K562 (cell line): Measurements from ENCODE around the gene CNPY4. TPM values are rescaled to one million over a fixed set of nuclear protein-coding genes. Genes with fewer than 3 reads are reported as not detected.

Experiments
- ATAC-seq: fragments of 200-7000 bp; cut with Tn5 transposase; 3 replicates; pipeline ENCODE4 v1.9.1; 2020; ENCODE audit warnings: moderate library complexity
- BruUV-seq: library from RNA; stranded (reverse); fragments of 400-500 nt; replicated peaks from 2 replicates; lab custom pipeline; 2021; lab: Mats Ljungman, UMichigan
- CTCF ChIA-PET: fragments of 300-600 bp; formaldehyde crosslinking; extraction: SDS; loops from one replicate; lab custom pipeline; 2021; ENCODE audit warnings: low intra/inter-chr PET ratio; lab: Yijun Ruan, JAX
- POLR2A ChIA-PET: fragments of 300-600, 350-650 bp; sonication (Branson Sonifier 250); formaldehyde crosslinking; extraction: SDS; loops from one replicate; lab custom pipeline; 2021; ENCODE audit warnings: antibody characterized with exemption, inconsistent platforms; lab: Yijun Ruan, JAX
- DNase-seq, 4 experiments: peaks; one replicate each; pipeline versions ENCODE4 v3.0.0 to v3.0.0-alpha.2; 2011 to 2018; ENCODE audit warnings: low spot score in 3 of 4, mixed read lengths in 3 of 4; ENCODE audit errors: extremely low read depth in 1 of 4
- FAIRE-seq: peaks from 2 replicates; lab custom pipeline; 2011; peaks lifted over from hg19 to GRCh38; lab: Jason Lieb, UNC
- H2AFZ ChIP-seq: 2 replicates; pipeline ENCODE4 v1.6.0; 2011; ENCODE audit warnings: low read depth, low read length, control low read depth, inconsistent platforms
- H3K27ac ChIP-seq: fragments of 200-600 bp; 3 replicates; pipeline ENCODE4 v1.8.0; 2011; ENCODE audit warnings: low read depth, mild to moderate bottlenecking, control low read depth, inconsistent platforms, low read length, moderate library complexity, mixed read lengths; ENCODE audit errors: extremely low read depth
- H3K27me3 ChIP-seq, 2 experiments: fragments of 300-600 bp in 1 of 2; 2 replicates in 1 of 2; 3 replicates in 1 of 2; pipeline versions ENCODE4 v1.6.0 to v1.8.0; 2011; ENCODE audit warnings: inconsistent platforms in 2 of 2, low read length in 2 of 2, mild to moderate bottlenecking in 1 of 2, mixed read lengths in 1 of 2, moderate library complexity in 1 of 2; ENCODE audit not compliant: control insufficient read depth in 2 of 2, insufficient read depth in 2 of 2
- H3K36me3 ChIP-seq: fragments of 300-600 bp; 3 replicates; pipeline ENCODE4 v1.8.0; 2011; ENCODE audit warnings: mild to moderate bottlenecking, low read length, inconsistent platforms; ENCODE audit not compliant: control insufficient read depth, insufficient read depth
- H3K4me1 ChIP-seq, 2 experiments: fragments of 200-600 bp in 1 of 2; replicated peaks in 1 of 2; 2 replicates in 1 of 2; 3 replicates in 1 of 2; pipeline versions ENCODE4 v1.5.1 to v1.8.0; 2011; ENCODE audit warnings: inconsistent platforms in 2 of 2, low read length in 2 of 2, mild to moderate bottlenecking in 1 of 2, mixed read lengths in 1 of 2, moderate library complexity in 1 of 2; ENCODE audit not compliant: control insufficient read depth in 2 of 2, insufficient read depth in 2 of 2
- H3K4me2 ChIP-seq: 2 replicates; pipeline ENCODE4 v1.6.1; 2011; ENCODE audit warnings: low read length, control low read depth, inconsistent platforms, mixed read lengths; ENCODE audit not compliant: insufficient read depth
- H3K4me3 ChIP-seq: fragments of 200-600 bp; sonication (generic), shearing (Covaris generic); 2 replicates; pipeline ENCODE4 v1.5.1; 2016; ENCODE audit warnings: control low read depth, inconsistent platforms
- H3K79me2 ChIP-seq: fragments of 200-600 bp; 3 replicates; pipeline ENCODE4 v1.8.0; 2011; ENCODE audit warnings: low read length, inconsistent platforms; ENCODE audit not compliant: control insufficient read depth, insufficient read depth
- H3K9ac ChIP-seq, 2 experiments: 2 replicates each; pipeline versions ENCODE4 v1.6.0 to v1.6.1; 2011; ENCODE audit warnings: low read depth in 2 of 2, low read length in 2 of 2, control low read depth in 1 of 2, inconsistent platforms in 1 of 2, mild to moderate bottlenecking in 1 of 2, mixed read lengths in 1 of 2; ENCODE audit not compliant: insufficient read depth in 1 of 2
- H3K9me1 ChIP-seq: one replicate; pipeline ENCODE4 v1.6.0; 2011; ENCODE audit warnings: inconsistent platforms, mild to moderate bottlenecking, low read length, moderate library complexity; ENCODE audit not compliant: control insufficient read depth, insufficient read depth
- H3K9me3 ChIP-seq: replicated peaks from 2 replicates; pipeline ENCODE4 v1.5.1; 2011; ENCODE audit warnings: low read depth, low read length, inconsistent platforms; ENCODE audit not compliant: control insufficient read depth, insufficient read depth
- H4K20me1 ChIP-seq: replicated peaks from 2 replicates; pipeline ENCODE4 v1.6.1; 2011; ENCODE audit warnings: low read length, inconsistent platforms, mixed read lengths; ENCODE audit not compliant: control insufficient read depth, insufficient read depth
- CBX5 ChIP-seq: IDR thresholded peaks from 2 replicates; pipeline ENCODE4 v1.6.1; 2014; ENCODE audit warnings: low read depth, borderline replicate concordance
- ETV1 ChIP-seq: fragments of 450-650 bp; conservative IDR thresholded peaks from 2 replicates; pipeline ENCODE4 v1.6.1; 2016; ENCODE audit warnings: missing genetic modification characterization, control low read depth, low read depth, missing compliant biosample characterization
- POLR2A ChIP-seq: fragments of 450-650 bp; conservative IDR thresholded peaks from 2 replicates; pipeline ENCODE4 v1.6.1; 2016
- POLR2G ChIP-seq: fragments of 200-400 bp; formaldehyde crosslinking; IDR thresholded peaks from 2 replicates; pipeline ENCODE4 v1.6.1; 2017; ENCODE audit warnings: low read depth, mild to moderate bottlenecking, antibody characterized with exemption, low read length, moderate library complexity
- RBFOX2 ChIP-seq: fragments of 200-400 bp; formaldehyde crosslinking; IDR thresholded peaks from 2 replicates; pipeline ENCODE4 v1.6.1; 2017; ENCODE audit warnings: low read depth, mild to moderate bottlenecking, low read length, moderate library complexity
- SREBF1 ChIP-seq: fragments of 150-350 bp; IDR thresholded peaks from 2 replicates; pipeline ENCODE4 v1.6.1; 2014; ENCODE audit warnings: antibody characterized with exemption, low read depth, low read length, borderline replicate concordance
- STAG1 ChIP-seq: sonication (generic); formaldehyde crosslinking; IDR thresholded peaks from 2 replicates; pipeline ENCODE4 v1.5.0; 2020; ENCODE audit warnings: missing genetic modification reagents, borderline replicate concordance
- TBL1XR1 ChIP-seq, 2 experiments: IDR thresholded peaks; 2 replicates each; pipeline ENCODE4 v1.6.1; 2012; ENCODE audit warnings: improper control_type of control experiment in 2 of 2, low read length in 2 of 2, mild to moderate bottlenecking in 1 of 2
- WGBS: fragments of 100-300 bp; shearing (Covaris generic); methylation state at CpG from one replicate; pipeline ENCODE4 v1.1.6; 2016; ENCODE audit warnings: low coverage, mixed read lengths; ENCODE audit not compliant: insufficient coverage; ENCODE audit errors: missing lambda C conversion rate; 5-methylcytosine and 5-hydroxymethylcytosine counted together
- in situ Hi-C: fragments of 300-500 bp; cut with MboI; formaldehyde crosslinking; loops from 4 replicates; pipeline ENCODE4 v1.15.0; 2018; ENCODE audit warnings: inconsistent platforms, mixed read lengths
- intact Hi-C: fragments of 100-400 bp; cut with micrococcal nuclease; formaldehyde crosslinking; loops from 2 replicates; pipeline ENCODE4 v1.14.2; 2022
- polyA plus RNA-seq, 8 experiments: library from polyadenylated mRNA; depleted of rRNA in 4 of 8; stranded (reverse) in 5 of 8; unstranded in 3 of 8; fragments of >200 nt; fragmentation: Nextera tagmentation in 2 of 8; fragmentation: Illumina TruSeq in 1 of 8; extraction: Ambion mirVana in 2 of 8; extraction: Trizol in 1 of 8; gene quantifications; 2 replicates each; pipeline versions ENCODE4 v1.2.1 to v1.2.3, GENCODE V29; 2011 to 2014; ENCODE audit warnings: inconsistent platforms in 1 of 8, missing spikeins in 1 of 8
- total RNA-seq, 7 experiments: library from RNA; depleted of rRNA in 6 of 7; stranded (reverse); fragments of >200 nt in 6 of 7; fragmentation: Illumina TruSeq in 2 of 7; extraction: Trizol in 2 of 7; gene quantifications; 2 replicates each; pipeline versions ENCODE4 v1.2.1 to v1.2.3, GENCODE V29; 2011 to 2021; ENCODE audit warnings: low replicate concordance in 1 of 7

The CNPY4 gene
- total and polyA plus RNA-seq, 9 of the 15 experiments (the other 6 are each of a cell fraction or from before 2014, with no cell fraction given) = 1.9 to 11.2 (median 7.0) TPM

DNA sequence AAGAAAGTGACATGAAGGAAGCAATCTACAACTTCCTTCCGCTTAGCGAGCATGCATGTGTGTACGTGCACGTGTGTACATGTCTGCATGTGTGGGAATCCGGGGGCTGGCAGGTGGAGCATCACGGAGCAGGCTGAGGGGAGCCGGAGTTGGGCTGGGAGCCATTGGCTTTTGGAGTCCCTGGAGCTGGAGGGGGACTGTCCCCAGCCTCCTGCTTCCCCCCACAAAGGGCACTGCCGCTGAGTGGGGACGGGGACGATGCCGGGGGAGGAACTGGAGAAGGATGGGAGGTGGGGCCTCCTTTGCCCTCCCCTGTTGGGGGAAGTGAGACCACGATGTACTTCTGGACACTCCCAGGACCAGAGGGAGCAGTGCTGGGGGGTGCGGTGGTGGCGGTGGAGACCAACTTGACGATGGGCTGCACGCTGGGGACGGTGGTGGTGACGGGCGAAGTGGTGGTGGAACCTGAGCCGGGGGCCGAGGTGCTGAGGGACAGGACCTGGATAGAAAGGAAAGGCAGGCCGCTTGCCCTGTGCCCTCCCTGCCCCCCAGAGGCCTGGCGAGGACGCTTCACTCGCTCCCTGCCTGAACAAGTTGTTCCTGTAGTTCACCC is 12.2 kb upstream of the CNPY4 start:
- H3K9me3 ChIP-seq = no peaks in the 10 kb centered on the region
- H3K9me1 ChIP-seq = peaks cover 3% of the 10 kb centered on the region
- ChIA-PET POLR2A (no interaction called here), CTCF (no interaction called here)
- peaks cover 77% of the 10 kb centered on the region; the same call in 2 of the 3 replicates for H3K36me3 ChIP-seq
- in situ Hi-C loops (no loop called here), intact Hi-C loops (no loop called here)
- peaks cover 7 to 46% of the 10 kb centered on the region in 2 experiments; a peak in 4 of 5 replicates for H3K4me1 ChIP-seq
- H3K27me3 ChIP-seq = no peaks in the 10 kb centered on the region
- TSS peak; percentile 88 for BruUV-seq
- H4K20me1 ChIP-seq = no peaks in the 10 kb centered on the region
- H3K4me2 ChIP-seq = no peak overlapping the region
- peak in 1 of 4 experiments; percentile 11 for DNase-seq
- 90% methylated on average over 25 of the region's 25 CpGs for WGBS
- H3K79me2 ChIP-seq = peaks cover 6% of the 10 kb centered on the region; the same call in 2 of the 3 replicates
- H3K27ac ChIP-seq = no peak overlapping the region
- no peak for FAIRE-seq
- TF ChIP-seq ETV1 (tag) (no peak), SREBF1 (no peak), RBFOX2 (no peak; the same call in 1 of the 2 replicates), POLR2G (peak; percentile 51), CBX5 (no peak), STAG1 (no peak), POLR2A (no peak), TBL1XR1 (IDR thresholded peaks at IDR 0.05; ENCODE audit: low read length in 2 of 2) (no peak)
- H3K4me3 ChIP-seq = no peak overlapping the region
- ATAC-seq = no peak
- no peak overlapping the region for H2AFZ ChIP-seq
- H3K9ac ChIP-seq = peak overlapping the region in 1 of 2 experiments; percentile 65; a peak in 1 of 4 replicates
